Activated naive CD8-positive, alpha-beta T cell (primary cell): ENCODE measurements around the gene INF2.
"Not testable (repeated sequence)": the region's sequence is repeated elsewhere in the genome, so short reads cannot be mapped to it uniquely, and the experiment has no call there.

ENCODE experiments used
- H3K27ac Mint-ChIP-seq: one replicate; pipeline ENCODE4 v1.8.0; 2021; ENCODE audit warnings: mixed read lengths
- H3K27me3 Mint-ChIP-seq: one replicate; pipeline ENCODE4 v1.8.0; 2021; ENCODE audit warnings: mixed read lengths
- H3K36me3 Mint-ChIP-seq: one replicate; pipeline ENCODE4 v1.8.0; 2021; ENCODE audit warnings: mixed read lengths
- H3K4me1 Mint-ChIP-seq: one replicate; pipeline ENCODE4 v1.8.0; 2021; ENCODE audit warnings: low read depth, mixed read lengths
- H3K4me3 Mint-ChIP-seq: one replicate; pipeline ENCODE4 v1.8.0; 2021; ENCODE audit warnings: mild to moderate bottlenecking, mixed read lengths
- H3K9me3 Mint-ChIP-seq: one replicate; pipeline ENCODE4 v1.8.0; 2021; ENCODE audit warnings: low read depth, mixed read lengths

INF2 gene

DNA sequence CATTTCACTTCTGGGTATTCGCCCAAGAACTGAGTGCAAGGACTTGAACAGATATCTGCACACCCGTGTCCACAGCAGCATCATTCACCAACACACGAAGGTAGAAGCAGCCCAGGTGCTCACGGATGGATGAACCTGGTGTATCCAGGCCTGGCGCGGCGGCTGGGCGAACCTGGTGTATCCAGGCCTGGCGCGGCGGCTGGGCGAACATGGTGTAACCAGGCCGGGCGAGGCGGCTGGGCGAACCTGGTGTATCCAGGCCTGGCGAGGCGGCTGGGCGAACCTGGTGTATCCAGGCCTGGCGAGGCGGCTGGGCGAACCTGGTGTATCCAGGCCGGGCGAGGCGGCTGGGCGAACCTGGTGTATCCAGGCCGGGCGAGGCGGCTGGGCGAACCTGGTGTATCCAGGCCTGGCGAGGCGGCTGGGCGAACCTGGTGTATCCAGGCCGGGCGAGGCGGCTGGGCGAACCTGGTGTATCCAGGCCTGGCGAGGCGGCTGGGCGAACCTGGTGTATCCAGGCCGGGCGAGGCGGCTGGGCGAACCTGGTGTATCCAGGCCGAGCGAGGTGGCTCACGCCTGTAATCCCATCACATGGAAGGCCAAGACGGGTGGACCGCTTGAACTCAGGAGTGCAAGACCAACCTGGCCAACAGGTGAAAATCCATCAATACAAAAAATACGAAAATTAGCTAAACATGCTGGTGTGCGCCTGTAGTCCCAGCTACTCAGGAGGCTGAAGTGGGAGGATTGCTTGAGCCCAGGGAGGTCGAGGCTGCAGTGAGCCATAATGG, 36.1 kb upstream of the INF2 start:
- H3K27ac Mint-ChIP-seq, H3K9me3 Mint-ChIP-seq, H3K36me3 Mint-ChIP-seq, H3K4me3 Mint-ChIP-seq, H3K27me3 Mint-ChIP-seq: not testable (repeated sequence)
- peaks cover 21% of the 10 kb centered on the region for H3K4me1 Mint-ChIP-seq

DNA sequence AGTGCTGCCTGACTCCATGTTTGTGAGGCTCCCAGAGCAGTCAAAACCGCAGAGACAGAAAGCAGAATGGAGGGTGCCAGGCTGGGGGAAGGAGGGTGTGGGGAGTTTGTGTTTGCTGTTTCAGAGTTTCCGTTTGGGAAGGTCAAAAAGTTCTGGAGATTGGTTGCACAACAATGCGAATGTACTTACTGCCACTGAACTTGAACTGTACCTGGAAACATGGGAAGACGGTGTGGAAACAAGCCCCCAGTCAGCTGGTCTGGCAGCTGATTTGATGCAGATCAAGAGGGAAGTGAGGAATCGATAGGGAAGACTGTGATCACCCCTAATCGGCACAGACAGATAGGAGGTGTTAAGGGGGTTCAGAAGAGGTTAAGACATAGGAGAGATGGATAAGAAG, 35.3 kb upstream of the INF2 start:
- Mint-ChIP-seq H3K4me3 (no peak overlapping the region), H3K4me1 (peaks cover 21% of the 10 kb centered on the region), H3K9me3 (no peaks in the 10 kb centered on the region), H3K27ac (no peak overlapping the region), H3K36me3 (no peaks in the 10 kb centered on the region), H3K27me3 (peaks cover 2% of the 10 kb centered on the region)

DNA sequence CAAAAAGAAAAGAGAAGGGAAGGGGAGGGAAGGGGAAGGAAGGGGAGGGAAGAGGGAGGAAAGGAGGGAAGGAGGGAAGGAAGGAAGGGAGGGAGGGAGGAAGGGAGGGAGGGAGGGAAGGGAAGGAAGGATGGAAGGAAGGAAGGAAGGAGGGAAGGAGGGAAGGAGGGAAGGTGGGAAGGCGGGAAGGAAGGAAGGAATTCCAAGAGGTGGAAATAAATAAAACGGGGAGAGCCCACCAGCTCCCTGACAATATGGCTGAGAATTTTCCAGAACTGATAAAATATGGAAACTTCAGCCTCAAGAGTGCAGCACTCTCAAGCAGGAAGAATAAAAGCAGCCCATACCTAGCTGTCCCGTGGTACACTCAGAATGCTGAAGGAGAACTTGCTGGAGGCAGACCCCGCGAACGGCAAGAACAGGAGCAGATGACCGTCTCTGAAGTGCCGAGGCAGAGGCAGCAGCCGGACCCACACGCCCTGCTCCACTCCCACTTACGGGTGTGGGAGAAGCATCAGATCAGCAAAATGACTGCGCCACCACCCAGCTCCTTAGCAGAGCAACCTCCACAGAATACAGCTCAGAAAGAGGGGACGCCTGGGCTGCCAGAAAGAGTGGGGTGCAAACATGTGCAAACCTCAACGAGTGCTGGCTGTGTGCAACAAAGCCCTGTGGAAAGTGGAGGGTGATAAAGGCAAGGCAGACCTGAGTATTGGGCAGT, 34.1 kb upstream of the INF2 start:
- H3K27me3 Mint-ChIP-seq: no peaks in the 10 kb centered on the region
- no peak overlapping the region for H3K27ac Mint-ChIP-seq
- no peaks in the 10 kb centered on the region for H3K9me3 Mint-ChIP-seq
- no peak overlapping the region for H3K4me3 Mint-ChIP-seq
- H3K4me1 Mint-ChIP-seq: peaks cover 22% of the 10 kb centered on the region
- no peaks in the 10 kb centered on the region for H3K36me3 Mint-ChIP-seq

DNA sequence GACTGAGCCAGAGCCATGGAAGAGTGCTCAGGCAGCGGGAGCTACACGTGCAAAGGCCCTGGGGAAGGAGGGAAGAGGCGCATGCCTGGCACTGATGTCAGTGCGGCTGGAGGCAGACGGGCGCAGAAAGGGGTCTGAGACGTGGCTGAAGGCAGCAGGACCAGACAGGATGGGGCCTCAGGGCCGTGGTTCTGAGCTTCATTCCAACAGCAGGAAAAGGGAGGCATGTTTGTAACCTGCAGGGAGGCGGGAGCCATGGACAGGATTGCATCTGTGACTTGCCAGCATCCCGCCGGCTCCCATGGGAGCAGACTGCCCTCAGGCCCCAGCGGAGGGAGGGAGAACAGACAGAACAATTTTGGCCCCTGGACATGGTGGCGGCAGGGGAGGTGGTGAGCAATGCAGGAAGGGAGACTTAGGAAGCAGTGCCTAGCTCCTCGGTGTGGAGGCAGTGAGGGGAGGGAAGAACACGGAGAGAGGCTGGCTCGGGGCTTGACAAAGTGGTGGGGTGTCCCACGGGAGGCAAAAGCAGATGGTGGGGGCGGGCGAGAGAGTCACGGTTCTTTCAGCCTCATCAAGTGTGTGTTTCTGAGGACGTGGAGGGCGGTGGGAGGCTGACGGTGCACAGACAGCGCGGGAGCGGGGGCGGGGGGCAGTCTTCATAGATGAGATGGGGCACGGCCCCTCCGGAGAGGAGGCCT, 33.3 kb upstream of the INF2 start:
- Mint-ChIP-seq H3K4me1 (peaks cover 27% of the 10 kb centered on the region), H3K27me3 (peaks cover 1% of the 10 kb centered on the region), H3K27ac (no peak overlapping the region), H3K4me3 (no peak overlapping the region), H3K9me3 (no peaks in the 10 kb centered on the region), H3K36me3 (no peaks in the 10 kb centered on the region)

DNA sequence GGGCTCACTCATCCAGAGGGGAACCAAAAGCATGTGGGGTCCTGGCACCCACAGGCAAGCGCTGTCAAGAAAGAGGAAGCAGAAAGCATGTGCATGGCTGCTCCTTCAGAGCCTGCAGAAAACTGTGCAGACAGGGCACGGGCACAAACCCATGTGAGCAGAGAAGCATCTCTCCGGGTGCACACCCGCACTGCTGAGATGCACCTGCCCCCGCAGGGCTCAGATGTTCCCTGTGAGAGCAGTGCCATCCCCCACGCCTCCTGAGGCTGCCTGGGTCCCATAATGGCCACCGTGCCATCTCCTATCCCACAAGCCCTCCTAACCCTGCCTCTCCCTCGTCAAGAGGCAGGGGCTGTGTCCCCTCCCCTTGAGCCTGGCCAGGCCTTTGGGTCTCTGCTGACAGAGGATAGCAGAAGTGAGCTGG, 32.3 kb upstream of the INF2 start:
- H3K4me1 Mint-ChIP-seq: peaks cover 28% of the 10 kb centered on the region
- no peaks in the 10 kb centered on the region for H3K36me3 Mint-ChIP-seq
- H3K4me3 Mint-ChIP-seq: no peak overlapping the region
- no peaks in the 10 kb centered on the region for H3K9me3 Mint-ChIP-seq
- peaks cover 1% of the 10 kb centered on the region for H3K27me3 Mint-ChIP-seq
- H3K27ac Mint-ChIP-seq: no peak overlapping the region

DNA sequence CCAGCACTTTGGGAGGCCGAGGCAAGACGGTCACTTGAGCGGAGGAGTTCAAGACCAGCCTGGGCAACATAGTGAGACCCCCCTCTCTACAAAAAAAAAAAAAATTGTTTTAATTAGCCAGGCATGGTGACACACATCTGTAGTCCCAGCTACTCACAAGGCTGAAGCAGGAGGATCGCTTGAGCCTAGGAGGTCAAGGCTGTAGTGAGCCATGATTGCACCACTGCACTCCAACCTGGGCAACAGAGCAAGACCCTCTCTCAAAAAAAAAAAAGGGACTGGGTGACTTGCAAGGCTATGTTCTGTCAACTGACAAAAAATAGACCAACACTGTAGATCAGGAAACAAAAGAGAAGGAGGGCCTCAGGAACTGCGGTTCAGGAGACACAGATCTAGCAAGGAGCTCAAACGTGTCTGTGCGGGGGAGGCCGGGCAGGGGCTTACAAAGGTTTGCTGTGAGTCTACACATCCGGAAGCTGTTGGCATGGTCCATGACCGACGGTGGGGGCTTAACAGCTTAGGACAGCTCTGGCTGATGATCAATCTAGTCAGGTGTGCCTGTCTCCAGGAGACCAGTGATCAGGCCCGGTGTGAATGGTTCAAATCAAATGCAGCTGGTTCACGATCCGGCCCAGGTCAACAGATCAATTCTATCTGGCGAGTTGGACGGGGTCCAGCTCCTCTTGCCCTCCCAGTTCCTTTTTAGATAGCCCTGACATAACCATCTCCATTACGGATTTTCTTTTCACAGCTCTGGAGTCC, 31.7 kb upstream of the INF2 start:
- Mint-ChIP-seq H3K27me3 (peaks cover 1% of the 10 kb centered on the region), H3K36me3 (no peaks in the 10 kb centered on the region), H3K9me3 (no peaks in the 10 kb centered on the region), H3K4me3 (no peak overlapping the region), H3K4me1 (peaks cover 28% of the 10 kb centered on the region), H3K27ac (no peak overlapping the region)

DNA sequence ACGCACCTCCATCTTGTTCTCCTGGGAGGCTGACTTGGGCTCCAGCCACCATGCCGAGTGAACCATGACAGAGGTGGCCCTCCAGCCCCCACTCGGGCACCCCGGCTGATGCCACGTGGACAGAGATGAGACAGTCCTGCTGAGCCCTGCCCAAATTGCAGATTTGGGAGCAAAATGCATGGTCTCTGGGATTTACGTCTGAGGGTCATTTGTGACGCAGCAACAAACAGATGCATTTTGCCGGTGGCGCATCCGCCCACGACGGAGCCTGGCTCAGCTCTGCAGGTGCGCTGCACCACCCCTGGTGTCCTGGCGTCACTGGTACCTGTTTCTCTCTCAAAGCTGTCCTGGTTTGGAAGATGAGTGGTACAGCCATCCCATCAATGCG, 31.1 kb upstream of the INF2 start:
- H3K4me3 Mint-ChIP-seq: no peak overlapping the region
- H3K27me3 Mint-ChIP-seq: peaks cover 1% of the 10 kb centered on the region
- H3K4me1 Mint-ChIP-seq: peaks cover 28% of the 10 kb centered on the region
- H3K27ac Mint-ChIP-seq: no peak overlapping the region
- H3K36me3 Mint-ChIP-seq: no peaks in the 10 kb centered on the region
- no peaks in the 10 kb centered on the region for H3K9me3 Mint-ChIP-seq

DNA sequence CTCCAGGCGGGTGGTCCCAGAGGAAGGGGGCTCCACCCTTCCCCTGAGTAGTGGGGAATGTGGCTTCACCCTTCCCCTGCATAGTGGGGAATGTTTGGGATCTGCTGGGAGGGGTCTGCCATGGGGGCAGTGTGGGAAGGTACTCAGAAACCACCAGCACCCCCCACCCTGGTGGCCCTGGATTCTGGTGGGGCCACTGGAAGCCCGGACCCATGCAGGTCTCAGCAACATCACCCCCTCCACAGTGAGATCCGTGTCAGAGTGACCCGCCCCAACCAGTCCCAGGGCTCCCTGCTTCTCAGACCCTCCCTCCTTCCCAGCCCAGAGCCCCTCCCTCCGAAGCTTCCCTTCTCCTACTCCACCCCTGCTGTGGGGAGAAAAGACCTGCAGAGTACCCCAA, 30.3 kb upstream of the INF2 start:
- no peaks in the 10 kb centered on the region for H3K9me3 Mint-ChIP-seq
- peaks cover 29% of the 10 kb centered on the region for H3K4me1 Mint-ChIP-seq
- no peaks in the 10 kb centered on the region for H3K36me3 Mint-ChIP-seq
- H3K27ac Mint-ChIP-seq: no peak overlapping the region
- peaks cover 1% of the 10 kb centered on the region for H3K27me3 Mint-ChIP-seq
- no peak overlapping the region for H3K4me3 Mint-ChIP-seq

DNA sequence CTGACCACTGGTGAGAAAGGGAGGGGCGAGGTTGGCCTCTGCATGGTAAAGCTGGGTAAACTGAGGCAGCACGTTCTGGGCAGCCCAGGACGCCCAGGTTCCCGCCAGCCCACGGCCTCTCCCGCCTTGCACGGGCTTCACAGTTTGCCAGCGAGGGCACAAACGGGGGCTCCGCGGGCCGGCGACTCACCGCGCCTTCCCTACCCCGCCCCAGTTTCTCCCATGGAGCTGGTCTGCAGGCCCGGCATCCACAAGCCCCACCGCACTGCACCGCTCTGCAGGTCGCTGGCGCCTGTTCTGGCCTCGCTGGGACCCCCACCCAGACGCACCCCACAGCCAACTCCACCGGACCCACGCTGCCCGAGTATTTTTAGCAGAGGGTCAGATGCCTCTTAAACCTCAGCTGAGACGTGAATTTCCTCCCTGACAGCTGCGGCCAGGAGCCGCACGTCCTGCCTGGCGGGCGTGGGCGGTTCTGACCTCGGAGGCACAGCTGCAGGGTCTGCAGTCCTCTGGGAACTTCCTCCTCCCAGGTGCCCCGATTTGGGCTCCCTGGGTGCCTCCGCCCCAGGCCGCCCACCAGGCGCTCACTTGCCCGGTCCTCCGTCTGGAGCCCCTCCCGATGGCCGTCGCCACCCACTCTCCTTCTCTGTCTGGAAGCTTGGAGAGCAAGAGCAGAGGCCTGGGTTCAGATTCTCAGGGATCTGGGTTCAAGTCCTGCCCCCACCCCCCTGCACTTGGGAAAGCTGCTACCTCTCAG, 29.5 kb upstream of the INF2 start:
- H3K27me3 Mint-ChIP-seq: peaks cover 1% of the 10 kb centered on the region
- H3K36me3 Mint-ChIP-seq: no peaks in the 10 kb centered on the region
- peak overlapping the region; percentile 27 for H3K4me3 Mint-ChIP-seq
- H3K27ac Mint-ChIP-seq: no peak overlapping the region
- no peaks in the 10 kb centered on the region for H3K9me3 Mint-ChIP-seq
- peaks cover 33% of the 10 kb centered on the region for H3K4me1 Mint-ChIP-seq

DNA sequence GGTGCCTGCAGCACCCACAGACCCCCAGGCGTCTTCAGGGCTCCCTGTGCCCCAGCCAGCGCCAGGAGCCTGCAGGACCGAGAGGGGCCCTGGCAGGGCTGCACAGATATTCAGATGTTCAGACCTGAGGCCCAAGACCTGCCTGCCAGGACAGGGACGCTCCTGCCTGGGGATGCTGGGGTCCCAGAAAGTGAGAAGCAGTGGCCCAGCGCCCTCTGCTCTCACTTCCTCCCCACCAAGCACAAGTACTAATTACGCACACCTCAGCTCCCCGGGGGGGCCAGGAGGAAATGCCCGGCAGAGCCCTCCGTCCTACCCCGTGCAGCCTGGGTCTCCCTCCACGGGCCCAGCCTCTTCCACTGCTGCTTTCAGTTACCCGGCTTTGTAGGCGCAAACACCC, 28.8 kb upstream of the INF2 start:
- Mint-ChIP-seq H3K4me3 (no peak overlapping the region), H3K9me3 (no peaks in the 10 kb centered on the region), H3K4me1 (peaks cover 40% of the 10 kb centered on the region), H3K27ac (no peak overlapping the region), H3K36me3 (no peaks in the 10 kb centered on the region), H3K27me3 (peaks cover 1% of the 10 kb centered on the region)

DNA sequence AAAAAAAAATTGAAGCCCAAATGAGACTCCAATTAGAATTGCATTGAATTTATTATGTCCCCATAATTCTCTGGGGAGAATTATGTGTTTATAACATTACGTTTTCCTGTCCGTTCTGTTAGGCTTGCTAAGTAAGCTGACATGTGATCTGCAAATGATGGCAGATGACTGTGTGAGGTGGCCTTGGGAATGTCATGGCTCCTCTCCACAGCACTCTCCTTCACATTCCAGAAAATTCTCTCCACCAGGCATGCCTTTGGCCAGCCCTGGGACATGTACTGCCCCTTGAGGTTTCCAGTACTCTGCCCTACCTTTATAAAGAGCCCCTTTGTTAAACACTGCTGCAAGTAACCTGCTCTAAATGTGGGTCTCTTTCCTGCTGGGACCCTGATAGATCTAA, 28.3 kb upstream of the INF2 start:
- Mint-ChIP-seq H3K4me3 (no peak overlapping the region), H3K9me3 (no peaks in the 10 kb centered on the region), H3K36me3 (no peaks in the 10 kb centered on the region), H3K27ac (no peak overlapping the region), H3K4me1 (peaks cover 37% of the 10 kb centered on the region), H3K27me3 (peaks cover 1% of the 10 kb centered on the region)

DNA sequence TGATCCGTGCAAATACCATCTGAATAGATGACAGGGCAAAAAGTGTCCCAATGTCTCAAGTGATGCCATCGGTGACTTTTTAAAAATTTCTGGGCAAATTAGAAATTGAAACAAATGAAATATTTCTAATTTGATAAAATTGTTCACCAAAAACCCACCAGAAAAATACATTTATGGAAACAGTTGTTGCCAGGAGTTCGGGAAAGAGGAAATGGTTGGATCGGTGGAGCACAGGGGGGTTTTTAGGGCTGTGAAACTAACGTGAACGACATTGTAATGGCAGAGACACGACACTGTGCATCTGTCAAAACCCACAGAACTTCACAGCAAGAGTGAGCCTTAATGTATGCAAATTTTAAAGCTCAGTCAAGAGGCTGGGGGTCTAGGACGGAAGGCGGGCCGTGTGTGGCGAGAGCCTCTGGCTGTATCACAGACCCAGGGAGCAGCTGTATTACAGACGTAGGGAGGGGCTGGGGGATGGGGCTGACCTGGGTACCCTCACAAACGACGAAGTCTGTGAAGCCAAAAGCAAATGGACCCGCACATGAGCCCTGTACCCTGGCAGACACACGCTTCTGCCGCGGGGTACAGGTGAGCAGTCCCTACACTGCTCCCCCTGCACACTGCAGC, 27.8 kb upstream of the INF2 start:
- not testable (repeated sequence) for H3K27me3 Mint-ChIP-seq, H3K9me3 Mint-ChIP-seq, H3K36me3 Mint-ChIP-seq, H3K27ac Mint-ChIP-seq, H3K4me3 Mint-ChIP-seq
- H3K4me1 Mint-ChIP-seq: peaks cover 38% of the 10 kb centered on the region

DNA sequence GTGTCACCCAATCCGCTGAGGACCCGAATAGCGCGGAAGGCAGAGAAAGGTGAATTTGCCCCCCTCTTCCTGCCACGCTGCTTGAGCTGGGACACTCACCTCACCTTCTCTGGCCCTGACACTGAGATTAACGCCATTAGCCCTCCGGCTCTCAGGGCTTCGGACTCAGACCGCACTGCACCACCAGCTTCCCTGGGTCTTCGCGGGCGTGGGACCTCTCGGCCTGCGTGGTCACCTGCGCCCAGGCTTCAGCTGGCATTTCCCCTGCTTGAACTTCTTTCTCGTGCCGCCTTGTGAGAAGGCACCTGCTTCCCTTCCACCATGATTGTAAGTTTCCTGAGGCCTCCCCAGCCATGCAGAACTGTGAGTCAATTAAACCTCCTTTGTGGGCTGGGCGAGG, 26.9 kb upstream of the INF2 start:
- H3K36me3 Mint-ChIP-seq, H3K9me3 Mint-ChIP-seq, H3K27me3 Mint-ChIP-seq, H3K27ac Mint-ChIP-seq, H3K4me3 Mint-ChIP-seq: not testable (repeated sequence)
- H3K4me1 Mint-ChIP-seq: peaks cover 33% of the 10 kb centered on the region

DNA sequence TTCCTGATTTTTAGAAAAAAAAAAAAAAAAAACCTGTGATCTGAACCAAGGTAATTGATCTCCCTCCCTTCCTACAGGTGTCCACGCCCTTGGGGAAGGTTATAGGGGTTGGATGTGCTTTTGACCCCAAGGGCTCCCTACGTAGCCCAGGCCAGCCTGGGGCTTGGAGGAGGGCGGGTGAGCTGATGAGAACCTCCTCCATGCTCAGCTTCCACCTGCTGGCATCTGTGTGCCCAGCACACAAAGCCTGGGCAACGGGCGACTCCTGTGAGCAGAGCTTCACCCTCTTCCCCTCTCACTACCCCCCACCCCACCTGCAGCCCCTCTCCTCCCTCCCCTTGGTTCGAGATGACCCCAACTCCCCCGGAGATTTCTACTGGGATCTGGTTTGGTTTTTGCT, 25.3 kb upstream of the INF2 start:
- Mint-ChIP-seq H3K36me3 (no peaks in the 10 kb centered on the region), H3K27ac (no peak overlapping the region), H3K27me3 (peaks cover 1% of the 10 kb centered on the region), H3K4me3 (no peak overlapping the region), H3K9me3 (no peaks in the 10 kb centered on the region), H3K4me1 (peaks cover 25% of the 10 kb centered on the region)
